BLaER1 treated with 17β-estradiol and CSF1 and Interleukin-3, amounts not matched to agents 10 nM and 100 nM (cell line): ENCODE data around the gene HNRNPUL2.

Source experiments
- H3K27ac ChIP-seq, 11 experiments: shearing (Covaris generic); formaldehyde crosslinking; 2 replicates each; pipeline ENCODE4 v1.8.1; 2022
- H3K27me3 ChIP-seq, 11 experiments: shearing (Covaris generic); formaldehyde crosslinking; 2 replicates each; pipeline ENCODE4 v1.8.1; 2022
- H3K36me3 ChIP-seq, 11 experiments: shearing (Covaris generic); formaldehyde crosslinking; 2 replicates each; pipeline ENCODE4 v1.8.1; 2022
- H3K4me1 ChIP-seq, 10 experiments: shearing (Covaris generic); formaldehyde crosslinking; 2 replicates each; pipeline ENCODE4 v1.8.1; 2022
- H3K4me2 ChIP-seq, 11 experiments: shearing (Covaris generic); formaldehyde crosslinking; 2 replicates each; pipeline ENCODE4 v1.8.1; 2022
- H3K4me3 ChIP-seq, 10 experiments: shearing (Covaris generic); formaldehyde crosslinking; 2 replicates each; pipeline ENCODE4 v1.8.1; 2022
- H3K9ac ChIP-seq, 11 experiments: shearing (Covaris generic); formaldehyde crosslinking; 2 replicates each; pipeline ENCODE4 v1.8.1; 2022
- H3K9me3 ChIP-seq, 11 experiments: shearing (Covaris generic); formaldehyde crosslinking; replicated peaks in 1 of 11; 2 replicates each; pipeline ENCODE4 v1.8.1; 2022
- H4K20me1 ChIP-seq, 11 experiments: shearing (Covaris generic); formaldehyde crosslinking; 2 replicates each; pipeline ENCODE4 v1.8.1; 2022
- Cebpa-rat ChIP-seq, 11 experiments: shearing (Covaris generic); IDR thresholded peaks; 2 replicates each; pipeline ENCODE4 v1.8.1; 2022

Gene HNRNPUL2

GRCh38 chr11:62671236-62671607 is 56.0 kb downstream of the HNRNPUL2 start:
- H3K9me3 ChIP-seq, result no peaks in the 10 kb centered on the region
- H4K20me1 ChIP-seq, result peaks cover 0 to 59% (median 20%) of the 10 kb centered on the region in 11 experiments; a peak in 19 of 22 replicates
- peaks cover 56 to 76% (median 69%) of the 10 kb centered on the region in 10 experiments for H3K4me1 ChIP-seq
- peak overlapping the region; percentile 85 to 96 (median 91) for H3K9ac ChIP-seq
- H3K4me3 ChIP-seq, result peak overlapping the region; percentile 63 to 89 (median 84)
- H3K27ac ChIP-seq, result peak overlapping the region; percentile 72 to 95 (median 89)
- H3K4me2 ChIP-seq, result peak overlapping the region; percentile 85 to 100 (median 93)
- H3K36me3 ChIP-seq, result peaks cover 49 to 67% (median 53%) of the 10 kb centered on the region in 11 experiments
- no peaks in the 10 kb centered on the region for H3K27me3 ChIP-seq
- no peak for TF ChIP-seq Cebpa-rat (IDR thresholded peaks at IDR 0.05)

DNA sequence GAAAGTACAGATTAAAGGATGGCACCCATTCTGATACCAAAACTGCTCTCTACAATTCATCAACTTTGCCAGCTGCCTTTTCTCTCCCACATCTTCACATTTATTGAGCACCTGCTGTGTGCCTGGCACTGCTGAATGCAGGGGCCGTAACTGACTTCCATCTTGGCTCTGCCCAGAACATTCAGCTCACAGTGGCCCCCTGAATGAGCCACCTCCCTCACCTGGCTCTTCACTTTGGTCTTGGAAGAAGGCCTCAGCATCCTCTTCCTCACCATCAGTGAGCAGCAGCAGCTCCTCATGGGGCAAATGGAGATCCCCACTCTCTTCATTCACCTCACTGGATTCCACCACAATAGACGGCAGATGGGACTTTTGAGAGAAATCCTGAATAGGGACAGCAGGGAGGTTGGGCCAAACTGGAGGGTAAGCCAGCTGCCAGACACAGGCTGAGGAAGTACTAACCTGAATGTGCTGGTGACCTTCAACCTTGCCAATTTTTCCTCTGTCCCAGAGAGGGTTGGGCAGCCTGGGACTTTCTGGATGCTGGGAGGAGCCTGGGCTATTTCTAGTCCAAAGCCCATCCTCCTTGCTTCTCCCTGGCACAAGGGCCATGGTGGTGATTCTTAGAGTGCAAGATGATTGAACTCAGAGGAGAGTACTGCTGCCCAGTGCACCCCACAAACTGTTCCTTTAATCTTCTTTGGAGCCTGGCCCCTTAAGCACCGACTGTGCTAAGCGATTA is 57.7 kb downstream of the HNRNPUL2 start:
- H4K20me1 ChIP-seq, result peaks cover 0 to 56% (median 25%) of the 10 kb centered on the region in 11 experiments; a peak in 19 of 22 replicates
- H3K27ac ChIP-seq, result peak overlapping the region in 8 of 11 experiments; percentile 72 to 95 (median 90); a peak in 8 of 22 replicates
- H3K9ac ChIP-seq, result peak overlapping the region; percentile 19 to 96 (median 88); a peak in 18 of 22 replicates
- no peaks in the 10 kb centered on the region for H3K27me3 ChIP-seq
- peak overlapping the region; percentile 85 to 100 (median 93) for H3K4me2 ChIP-seq
- H3K9me3 ChIP-seq, result no peaks in the 10 kb centered on the region
- peaks cover 60 to 75% (median 69%) of the 10 kb centered on the region in 10 experiments for H3K4me1 ChIP-seq
- H3K36me3 ChIP-seq, result peaks cover 33 to 55% (median 39%) of the 10 kb centered on the region in 11 experiments
- peak overlapping the region in 4 of 10 experiments; percentile 76 to 88 (median 80); a peak in 3 of 20 replicates for H3K4me3 ChIP-seq
- no peak for TF ChIP-seq Cebpa-rat (IDR thresholded peaks at IDR 0.05)

- no peak for TF ChIP-seq Cebpa-rat (IDR thresholded peaks at IDR 0.05)
- Histone ChIP-seq H4K20me1 (peaks cover 0 to 57% (median 27%) of the 10 kb centered on the region in 11 experiments; a peak in 19 of 22 replicates), H3K9me3 (no peaks in the 10 kb centered on the region), H3K36me3 (peaks cover 23 to 44% (median 35%) of the 10 kb centered on the region in 11 experiments), H3K9ac (peak overlapping the region; percentile 36 to 98 (median 90); a peak in 20 of 22 replicates), H3K4me2 (peak overlapping the region; percentile 96 to 100 (median 98)), H3K4me3 (peak overlapping the region; percentile 68 to 94 (median 83); a peak in 17 of 20 replicates), H3K27ac (peak overlapping the region in 8 of 11 experiments; percentile 20 to 94 (median 86); a peak in 9 of 22 replicates), H3K4me1 (peaks cover 50 to 70% (median 68%) of the 10 kb centered on the region in 10 experiments), H3K27me3 (no peaks in the 10 kb centered on the region)
These were observed 59.8 kb downstream of the HNRNPUL2 start for GRCh38 chr11:62667460-62667859.

- H3K27ac ChIP-seq, result peak overlapping the region; percentile 63 to 94 (median 87); a peak in 21 of 22 replicates
- H3K36me3 ChIP-seq, result peaks cover 28 to 54% (median 45%) of the 10 kb centered on the region in 11 experiments
- H4K20me1 ChIP-seq, result peaks cover 0 to 60% (median 27%) of the 10 kb centered on the region in 11 experiments; a peak in 19 of 22 replicates
- H3K4me3 ChIP-seq, result peak overlapping the region; percentile 68 to 94 (median 83)
- peaks cover 45 to 70% (median 68%) of the 10 kb centered on the region in 10 experiments for H3K4me1 ChIP-seq
- peak overlapping the region; percentile 83 to 98 (median 90) for H3K9ac ChIP-seq
- no peaks in the 10 kb centered on the region for H3K27me3 ChIP-seq
- no peaks in the 10 kb centered on the region for H3K9me3 ChIP-seq
- no peak for TF ChIP-seq Cebpa-rat (IDR thresholded peaks at IDR 0.05)
- peak overlapping the region; percentile 96 to 100 (median 98) for H3K4me2 ChIP-seq
These were observed 60.9 kb downstream of the HNRNPUL2 start for GRCh38 chr11:62666259-62666926.

- Histone ChIP-seq H3K36me3 (peaks cover 28 to 61% (median 50%) of the 10 kb centered on the region in 11 experiments), H4K20me1 (peaks cover 0 to 58% (median 27%) of the 10 kb centered on the region in 11 experiments; a peak in 19 of 22 replicates)
- no peak for TF ChIP-seq Cebpa-rat (IDR thresholded peaks at IDR 0.05)
These were observed 61.5 kb downstream of the HNRNPUL2 start for GRCh38 chr11:62665599-62666258.

GRCh38 chr11:62665075-62665598 is 62.1 kb downstream of the HNRNPUL2 start, which contains the start of the genes C11orf98 and CSKMT:
C11orf98 (minus strand) TSS chr11:62665210; CDS start chr11:62665169, 41 bp downstream.
CSKMT (plus strand) TSS chr11:62665312; CDS start chr11:62665880, 568 bp downstream.
- H3K36me3 ChIP-seq, result peaks cover 28 to 66% (median 54%) of the 10 kb centered on the region in 11 experiments
- H3K4me2 ChIP-seq, result peak within 1 kb of the TSS; percentile 96 to 100 (median 98)
- peaks cover 0 to 52% (median 27%) of the 10 kb centered on the region in 11 experiments; a peak in 19 of 22 replicates for H4K20me1 ChIP-seq
- peaks cover 36 to 62% (median 59%) of the 10 kb centered on the region in 10 experiments for H3K4me1 ChIP-seq
- H3K9ac ChIP-seq, result peak within 1 kb of the TSS; percentile 83 to 98 (median 90)
- H3K9me3 ChIP-seq, result no peaks in the 10 kb centered on the region
- H3K4me3 ChIP-seq, result peak within 1 kb of the TSS; percentile 68 to 94 (median 83)
- peak within 1 kb of the TSS; percentile 63 to 94 (median 87) for H3K27ac ChIP-seq
- no peaks in the 10 kb centered on the region for H3K27me3 ChIP-seq
- no peak for TF ChIP-seq Cebpa-rat (IDR thresholded peaks at IDR 0.05)

More at GRCh38 chr11:62665599-62666258, 61.5 kb downstream of the HNRNPUL2 start:
- Histone ChIP-seq H3K9me3 (no peaks in the 10 kb centered on the region), H3K4me3 (peak overlapping the region; percentile 68 to 94 (median 83)), H3K4me2 (peak overlapping the region; percentile 96 to 100 (median 98)), H3K27me3 (no peaks in the 10 kb centered on the region), H3K4me1 (peaks cover 42 to 68% (median 65%) of the 10 kb centered on the region in 10 experiments), H3K27ac (peak overlapping the region; percentile 63 to 94 (median 87); a peak in 21 of 22 replicates), H3K9ac (peak overlapping the region; percentile 83 to 98 (median 90))

DNA sequence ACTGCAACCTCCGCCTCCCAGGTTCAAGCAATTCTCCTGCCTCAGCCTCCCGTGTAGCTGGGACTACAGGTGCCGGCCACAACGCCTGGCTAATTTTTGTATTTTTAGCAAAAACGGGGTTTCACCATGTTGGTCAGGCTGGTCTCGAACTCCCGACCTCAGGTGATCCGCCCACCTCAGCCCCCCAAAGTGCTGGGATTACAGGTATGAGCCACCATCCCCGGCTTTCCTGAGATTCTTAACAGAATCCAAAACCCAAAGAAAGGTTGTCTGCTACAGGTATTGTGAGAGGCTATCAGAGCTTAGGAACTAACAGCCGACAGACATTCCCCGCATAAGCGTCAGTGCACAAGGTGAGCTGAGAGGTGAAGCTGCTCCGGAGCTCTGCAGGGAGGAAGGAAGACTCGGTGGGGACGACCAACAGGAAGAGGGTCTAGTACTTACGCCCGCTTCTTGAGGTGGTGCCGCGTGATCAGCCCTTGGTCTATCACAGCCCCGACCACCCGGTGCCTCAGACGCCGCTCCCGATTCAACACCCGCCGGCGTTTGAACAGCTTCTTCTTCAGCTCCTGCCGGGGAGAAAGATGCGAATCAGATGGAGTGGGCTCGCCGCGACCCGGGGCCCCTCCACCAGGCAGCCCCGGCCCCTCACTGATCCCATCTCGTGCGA is 62.7 kb downstream of the HNRNPUL2 start:
- peaks cover 30 to 56% (median 53%) of the 10 kb centered on the region in 10 experiments for H3K4me1 ChIP-seq
- no peaks in the 10 kb centered on the region for H3K27me3 ChIP-seq
- H3K27ac ChIP-seq, result peak overlapping the region; percentile 63 to 94 (median 87)
- peak overlapping the region; percentile 57 to 100 (median 77) for H3K4me2 ChIP-seq
- peaks cover 26 to 66% (median 54%) of the 10 kb centered on the region in 11 experiments for H3K36me3 ChIP-seq
- TF ChIP-seq Cebpa-rat (IDR thresholded peaks at IDR 0.05), result no peak
- peaks cover 0 to 46% (median 27%) of the 10 kb centered on the region in 11 experiments; a peak in 19 of 22 replicates for H4K20me1 ChIP-seq
- H3K9me3 ChIP-seq, result no peaks in the 10 kb centered on the region
- H3K9ac ChIP-seq, result peak overlapping the region; percentile 83 to 98 (median 90)
- H3K4me3 ChIP-seq, result peak overlapping the region; percentile 68 to 94 (median 83)
